SK-N-SH treated with all-trans-retinoic acid at 6 μM for 48 hours (cell line): ENCODE data around the gene C6orf15.

Source experiments
- ATAC-seq: fragments of 200-7000 bp; cut with Tn5 transposase; 3 replicates; pipeline ENCODE4 v1.9.1; 2020; ENCODE audit warnings: mild to moderate bottlenecking, moderate library complexity
- ARNTL ChIP-seq: fragments of 450-650 bp; formaldehyde crosslinking; IDR thresholded peaks from 2 replicates; pipeline ENCODE4 v1.5.0; 2020; ENCODE audit warnings: low read depth, mild to moderate bottlenecking, moderate library complexity, borderline replicate concordance
- BACH2 ChIP-seq: fragments of 250-450 bp; sonication (Bioruptor Pico); IDR thresholded peaks from 2 replicates; pipeline ENCODE4 v1.9.0; 2021; ENCODE audit warnings: mild to moderate bottlenecking, borderline replicate concordance
- CREB5 ChIP-seq: fragments of 250-450 bp; sonication (Bioruptor Pico); IDR thresholded peaks from 2 replicates; pipeline ENCODE4 v1.5.1; 2020; ENCODE audit warnings: low read depth, mild to moderate bottlenecking, moderate library complexity
- CSDC2 ChIP-seq: fragments of 250-450 bp; sonication (Bioruptor Pico); IDR thresholded peaks from 2 replicates; pipeline ENCODE4 v1.5.0; 2020; ENCODE audit warnings: mild to moderate bottlenecking, moderate library complexity
- CSRNP3 ChIP-seq: fragments of 250-450 bp; sonication (Bioruptor Pico); IDR thresholded peaks from 2 replicates; pipeline ENCODE4 v1.5.1; 2021; ENCODE audit warnings: mild to moderate bottlenecking, moderate library complexity
- ESRRG ChIP-seq: fragments of 250-450 bp; sonication (Bioruptor Pico); IDR thresholded peaks from 2 replicates; pipeline ENCODE4 v1.6.1; 2021; ENCODE audit warnings: mild to moderate bottlenecking
- GLIS3 ChIP-seq: fragments of 250-450 bp; sonication (Bioruptor Pico); IDR thresholded peaks from 2 replicates; pipeline ENCODE4 v1.5.0; 2020; ENCODE audit warnings: mild to moderate bottlenecking, moderate library complexity
- ISL1 ChIP-seq: fragments of 250-450 bp; sonication (Bioruptor Pico); IDR thresholded peaks from 2 replicates; pipeline ENCODE4 v2.1.2; 2022; ENCODE audit warnings: mild to moderate bottlenecking, moderate library complexity
- PATZ1 ChIP-seq: fragments of 250-450 bp; sonication (Bioruptor Pico); IDR thresholded peaks from 2 replicates; pipeline ENCODE4 v1.8.0; 2020; ENCODE audit warnings: mild to moderate bottlenecking, moderate library complexity, borderline replicate concordance
- POU6F1 ChIP-seq: fragments of 250-450 bp; sonication (Bioruptor Pico); IDR thresholded peaks from 2 replicates; pipeline ENCODE4 v1.8.0; 2021; ENCODE audit warnings: low read depth, mild to moderate bottlenecking, moderate library complexity, borderline replicate concordance
- RARB ChIP-seq: fragments of 250-450 bp; sonication (Bioruptor Pico); IDR thresholded peaks from 2 replicates; pipeline ENCODE4 v1.8.0; 2021; ENCODE audit warnings: mild to moderate bottlenecking, moderate library complexity
- SNAI2 ChIP-seq: fragments of 250-450 bp; sonication (Bioruptor Pico); IDR thresholded peaks from 2 replicates; pipeline ENCODE4 v1.5.0; 2020; ENCODE audit warnings: mild to moderate bottlenecking, moderate library complexity
- TCF4 ChIP-seq: fragments of 250-450 bp; sonication (Bioruptor Pico); IDR thresholded peaks from 2 replicates; pipeline ENCODE4 v1.8.0; 2021; ENCODE audit warnings: mild to moderate bottlenecking, moderate library complexity, borderline replicate concordance
- ZC3H10 ChIP-seq: fragments of 250-450 bp; sonication (Bioruptor Pico); IDR thresholded peaks from 2 replicates; pipeline ENCODE4 v1.5.1; 2021; ENCODE audit warnings: mild to moderate bottlenecking, moderate library complexity
- ZFP3 ChIP-seq: fragments of 250-450 bp; sonication (Bioruptor Pico); IDR thresholded peaks from 2 replicates; pipeline ENCODE4 v1.5.0; 2020; ENCODE audit warnings: mild to moderate bottlenecking, moderate library complexity
- ZFP30 ChIP-seq: fragments of 450-650 bp; formaldehyde crosslinking; IDR thresholded peaks from 2 replicates; pipeline ENCODE4 v1.5.0; 2022; ENCODE audit warnings: mild to moderate bottlenecking, moderate library complexity
- ZNF565 ChIP-seq: fragments of 450-650 bp; formaldehyde crosslinking; conservative IDR thresholded peaks from 2 replicates; pipeline ENCODE4 v1.5.0; 2020; ENCODE audit warnings: low read depth, mild to moderate bottlenecking, moderate library complexity
- ZNF70 ChIP-seq: fragments of 450-650 bp; formaldehyde crosslinking; IDR thresholded peaks from 2 replicates; pipeline ENCODE4 v1.5.0; 2020; ENCODE audit warnings: mild to moderate bottlenecking, moderate library complexity
- ZNF8 ChIP-seq: fragments of 450-650 bp; formaldehyde crosslinking; IDR thresholded peaks from 2 replicates; pipeline ENCODE4 v1.5.0; 2020; ENCODE audit warnings: mild to moderate bottlenecking, moderate library complexity

Gene C6orf15

GRCh38 chr6:31112478-31112877 lies at the start of gene C6orf15:
Gene C6orf15 (minus strand): TSS chr6:31112575. CDS start chr6:31112555, 20 bp downstream.
- no peak for ATAC-seq
- TF ChIP-seq POU6F1 (CRISPR knock-in tag) (no peak), TCF4 (CRISPR knock-in tag) (no peak)

- ATAC-seq = no peak
- TF ChIP-seq BACH2 (CRISPR knock-in tag) (no peak), ARNTL (CRISPR knock-in tag) (no peak), CREB5 (no peak)
- TF ChIP-seq, all 23 proteins: peak for 0
Observed at GRCh38 chr6:31161216-31162126, 49.1 kb upstream of the C6orf15 start.

GRCh38 chr6:31158863-31159855 lies 46.8 kb upstream of the C6orf15 start:
- peak; percentile 34 for ATAC-seq
- TF ChIP-seq GLIS3 (CRISPR knock-in tag) (no peak), BACH2 (CRISPR knock-in tag) (no peak), ZNF565 (no peak), ZFP3 (CRISPR knock-in tag) (no peak)

GRCh38 chr6:31158140-31158862 lies 45.9 kb upstream of the C6orf15 start, which contains the start of gene TCF19:
Gene TCF19 (plus strand): TSS chr6:31158589. CDS start chr6:31159470, 881 bp downstream.
- ATAC-seq = peak; percentile 93
- TF ChIP-seq TCF4 (CRISPR knock-in tag) (no peak), ZFP30 (CRISPR knock-in tag) (no peak), RARB (CRISPR knock-in tag) (no peak), ZNF565 (no peak)

- no peak for TF ChIP-seq SNAI2
- no peak for TF ChIP-seq CSDC2
- TF ChIP-seq ISL1 (CRISPR knock-in tag) = no peak
- TF ChIP-seq ZNF70 = no peak
- TF ChIP-seq ZC3H10 (CRISPR knock-in tag) = no peak
- TF ChIP-seq CSRNP3 (CRISPR knock-in tag) = no peak
- TF ChIP-seq ZNF565 = no peak
- TF ChIP-seq GLIS3 (CRISPR knock-in tag) = no peak
- TF ChIP-seq ARNTL (CRISPR knock-in tag) = no peak
- no peak for TF ChIP-seq PATZ1
- no peak for TF ChIP-seq ZNF8 (CRISPR knock-in tag)
- TF ChIP-seq ESRRG (CRISPR knock-in tag) = no peak
- peak; percentile 52 for ATAC-seq
Observed at GRCh38 chr6:31157513-31158139, 45.3 kb upstream of the C6orf15 start, which contains the start of gene CCHCR1. Gene CCHCR1 (minus strand): TSS chr6:31157802. CDS start chr6:31157600, 202 bp downstream.
